MM.1S (cell line): ENCODE measurements around the gene PFAS.

ENCODE experiments used
- DNase-seq: peaks from one replicate; pipeline ENCODE4 v3.0.0-alpha.2; 2015
- H2AFZ ChIP-seq: fragments of 300-600 bp; sonication (generic); 2 replicates; pipeline ENCODE4 v1.6.0; 2016; ENCODE audit warnings: antibody characterized with exemption, low read length
- H3F3A ChIP-seq: fragments of 300-600 bp; sonication (generic); 2 replicates; pipeline ENCODE4 v1.6.1; 2016; ENCODE audit warnings: mild to moderate bottlenecking, antibody characterized with exemption, low read length, moderate library complexity, mixed read lengths; ENCODE audit not compliant: insufficient read depth
- H3K27ac ChIP-seq: fragments of 300-600 bp; sonication (generic); 2 replicates; pipeline ENCODE4 v1.5.1; 2016; ENCODE audit warnings: mild to moderate bottlenecking, low read length
- H3K27me3 ChIP-seq: fragments of 300-600 bp; sonication (generic); replicated peaks from 2 replicates; pipeline ENCODE4 v1.6.0; 2016; ENCODE audit warnings: low read length; ENCODE audit not compliant: insufficient read depth
- H3K36me3 ChIP-seq: fragments of 300-600 bp; sonication (generic); replicated peaks from 2 replicates; pipeline ENCODE4 v1.6.1; 2016; ENCODE audit warnings: mild to moderate bottlenecking, low read length, mixed read lengths; ENCODE audit not compliant: insufficient read depth
- H3K4me1 ChIP-seq: fragments of 300-600 bp; sonication (generic); 2 replicates; pipeline ENCODE4 v1.6.1; 2016; ENCODE audit warnings: low read length, mixed read lengths
- H3K4me2 ChIP-seq: fragments of 300-600 bp; sonication (generic); 2 replicates; pipeline ENCODE4 v1.6.0; 2016; ENCODE audit warnings: low read depth, low read length
- H3K4me3 ChIP-seq: fragments of 300-600 bp; sonication (generic); 2 replicates; pipeline ENCODE4 v1.5.1; 2016; ENCODE audit warnings: low read length, mixed read lengths
- H3K79me2 ChIP-seq: fragments of 300-600 bp; sonication (generic); 2 replicates; pipeline ENCODE4 v1.6.1; 2016; ENCODE audit warnings: mixed run types, low read length, mixed read lengths
- H3K9ac ChIP-seq: fragments of 300-600 bp; sonication (generic); 2 replicates; pipeline ENCODE4 v1.6.1; 2016; ENCODE audit warnings: low read length, mixed read lengths
- H3K9me2 ChIP-seq: fragments of 300-600 bp; sonication (generic); replicated peaks from 2 replicates; pipeline ENCODE4 v1.6.1; 2016; ENCODE audit warnings: mild to moderate bottlenecking, low read length, mixed read lengths; ENCODE audit not compliant: insufficient read depth
- H3K9me3 ChIP-seq: fragments of 300-600 bp; sonication (generic); replicated peaks from 2 replicates; pipeline ENCODE4 v1.6.1; 2016; ENCODE audit warnings: mild to moderate bottlenecking, low read length, mixed read lengths; ENCODE audit not compliant: insufficient read depth
- H4K20me1 ChIP-seq: fragments of 300-600 bp; sonication (generic); 2 replicates; pipeline ENCODE4 v1.6.1; 2016; ENCODE audit warnings: mild to moderate bottlenecking, low read length, moderate library complexity, mixed read lengths; ENCODE audit not compliant: insufficient read depth
- EZH2 ChIP-seq: fragments of 300-600 bp; sonication (generic); optimal IDR thresholded peaks from 2 replicates; pipeline ENCODE3; 2017; ENCODE audit warnings: low read depth, mild to moderate bottlenecking, antibody characterized with exemption, low read length, mixed read lengths
- EZH2phosphoT487 ChIP-seq: fragments of 300-600 bp; sonication (generic); IDR thresholded peaks from 2 replicates; pipeline ENCODE4 v1.6.1; 2018; ENCODE audit warnings: antibody characterized with exemption, low read length
- TF ChIP-seq, protein P1 (sequence below): fragments of 300-600 bp; sonication (generic); IDR thresholded peaks from 2 replicates; pipeline ENCODE4 v1.5.1; 2016; ENCODE audit warnings: antibody characterized with exemption, low read length, mixed read lengths

The PFAS gene

DNA sequence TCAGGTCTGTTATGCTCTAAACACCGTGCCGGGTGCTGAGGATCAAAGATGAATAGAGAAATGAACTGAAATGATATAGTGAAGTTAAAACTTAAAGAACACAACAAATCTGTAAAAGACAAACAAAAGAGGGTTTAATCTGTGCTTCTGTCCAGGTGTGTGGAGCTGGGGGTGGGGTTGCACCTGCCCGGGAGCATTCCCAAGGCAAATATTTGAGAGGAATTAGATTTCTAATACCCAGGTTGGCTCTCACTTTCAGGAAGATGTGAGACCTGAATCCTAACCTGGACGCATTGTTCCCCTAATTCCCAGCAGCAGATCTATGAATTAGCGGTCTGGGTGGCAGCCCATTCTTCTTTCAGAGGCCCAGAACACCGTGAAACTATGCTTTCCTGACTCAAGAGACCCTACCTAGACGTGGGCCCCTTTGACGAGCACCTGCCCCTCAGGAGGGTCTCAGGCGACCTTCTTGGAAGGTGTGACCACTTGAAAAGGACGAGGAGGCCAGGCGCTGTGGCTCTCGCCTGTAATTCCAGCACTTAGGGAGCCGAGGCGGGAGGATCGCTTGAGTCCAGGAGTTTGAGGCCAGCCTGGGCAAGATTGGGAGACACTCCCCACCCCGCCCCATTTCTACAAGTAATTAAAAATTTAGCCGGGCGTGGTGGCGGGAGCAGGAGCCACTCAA lies 38.7 kb downstream of the PFAS start:
- Histone ChIP-seq H3K4me1 (no peaks in the 10 kb centered on the region), H3K4me3 (peak overlapping the region; percentile 86), H3K4me2 (peak overlapping the region; percentile 93), H3K79me2 (peaks cover 8% of the 10 kb centered on the region), H2AFZ (peak overlapping the region; percentile 99), H3K9me3 (no peaks in the 10 kb centered on the region), H3K9me2 (no peaks in the 10 kb centered on the region), H3K36me3 (no peaks in the 10 kb centered on the region), H3F3A (no peaks in the 10 kb centered on the region), H3K27ac (peak overlapping the region; percentile 57; the same call in 1 of the 2 replicates), H3K9ac (peak overlapping the region; percentile 79), H3K27me3 (no peaks in the 10 kb centered on the region), H4K20me1 (no peaks in the 10 kb centered on the region)
- DNase-seq, result no peak
- no peak for TF ChIP-seq EZH2
- no peak for TF ChIP-seq EZH2phosphoT487
- TF ChIP-seq, protein P1, sequence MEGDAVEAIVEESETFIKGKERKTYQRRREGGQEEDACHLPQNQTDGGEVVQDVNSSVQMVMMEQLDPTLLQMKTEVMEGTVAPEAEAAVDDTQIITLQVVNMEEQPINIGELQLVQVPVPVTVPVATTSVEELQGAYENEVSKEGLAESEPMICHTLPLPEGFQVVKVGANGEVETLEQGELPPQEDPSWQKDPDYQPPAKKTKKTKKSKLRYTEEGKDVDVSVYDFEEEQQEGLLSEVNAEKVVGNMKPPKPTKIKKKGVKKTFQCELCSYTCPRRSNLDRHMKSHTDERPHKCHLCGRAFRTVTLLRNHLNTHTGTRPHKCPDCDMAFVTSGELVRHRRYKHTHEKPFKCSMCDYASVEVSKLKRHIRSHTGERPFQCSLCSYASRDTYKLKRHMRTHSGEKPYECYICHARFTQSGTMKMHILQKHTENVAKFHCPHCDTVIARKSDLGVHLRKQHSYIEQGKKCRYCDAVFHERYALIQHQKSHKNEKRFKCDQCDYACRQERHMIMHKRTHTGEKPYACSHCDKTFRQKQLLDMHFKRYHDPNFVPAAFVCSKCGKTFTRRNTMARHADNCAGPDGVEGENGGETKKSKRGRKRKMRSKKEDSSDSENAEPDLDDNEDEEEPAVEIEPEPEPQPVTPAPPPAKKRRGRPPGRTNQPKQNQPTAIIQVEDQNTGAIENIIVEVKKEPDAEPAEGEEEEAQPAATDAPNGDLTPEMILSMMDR, result no peak

DNA sequence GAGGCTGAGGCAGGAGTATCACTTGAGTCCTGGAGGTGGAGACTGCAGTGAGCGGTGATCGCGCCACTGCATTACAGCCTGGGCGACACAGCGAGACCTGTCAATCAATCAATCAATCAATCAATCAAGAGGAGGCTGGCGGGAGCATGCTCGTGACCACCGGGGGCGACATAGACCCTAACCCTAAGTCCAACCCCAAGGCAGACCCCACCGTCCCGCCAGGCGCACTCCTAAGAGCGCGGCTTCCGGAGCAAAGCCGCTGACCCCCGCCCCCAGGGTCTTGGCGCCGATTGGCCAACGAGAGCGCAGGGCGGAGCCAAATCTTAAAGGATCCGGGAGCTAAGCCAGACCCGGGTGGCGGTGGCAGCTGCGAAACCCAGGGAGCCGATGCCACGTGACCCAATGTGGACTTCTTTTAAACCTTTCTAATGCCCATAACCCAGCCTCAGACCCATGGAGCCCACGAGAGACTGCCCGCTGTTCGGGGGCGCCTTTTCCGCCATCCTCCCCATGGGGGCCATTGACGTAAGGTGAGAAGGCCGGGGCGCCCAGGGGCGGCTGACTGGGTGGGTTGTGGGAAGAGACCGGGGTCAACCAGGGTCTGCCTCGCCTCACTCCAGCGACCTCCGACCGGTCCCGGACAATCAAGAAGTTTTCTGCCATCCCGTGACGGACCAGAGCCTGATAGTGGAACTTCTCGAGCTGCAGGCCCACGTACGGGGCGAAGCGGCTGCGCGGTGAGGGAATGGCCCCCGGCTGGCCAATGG lies 39.4 kb downstream of the PFAS start, which contains the start of gene RANGRF:
Gene RANGRF, plus strand, starts transcription at position 335 of the 767 bp plus-strand sequence. Its CDS starts 119 bp downstream, at position 454.
- Histone ChIP-seq H4K20me1 (no peaks in the 10 kb centered on the region), H3K9ac (peak within 1 kb of the TSS; percentile 79), H2AFZ (peak within 1 kb of the TSS; percentile 99), H3K4me2 (peak within 1 kb of the TSS; percentile 93), H3K27ac (peak within 1 kb of the TSS; percentile 57; the same call in 1 of the 2 replicates), H3F3A (no peaks in the 10 kb centered on the region), H3K9me2 (no peaks in the 10 kb centered on the region), H3K4me3 (peak within 1 kb of the TSS; percentile 86), H3K79me2 (peaks cover 8% of the 10 kb centered on the region), H3K27me3 (no peaks in the 10 kb centered on the region), H3K36me3 (no peaks in the 10 kb centered on the region), H3K9me3 (no peaks in the 10 kb centered on the region), H3K4me1 (no peaks in the 10 kb centered on the region)
- peak; percentile 91 for DNase-seq
- TF ChIP-seq EZH2phosphoT487 (no peak), EZH2 (no peak)
- TF ChIP-seq, protein P1, result no peak

DNA sequence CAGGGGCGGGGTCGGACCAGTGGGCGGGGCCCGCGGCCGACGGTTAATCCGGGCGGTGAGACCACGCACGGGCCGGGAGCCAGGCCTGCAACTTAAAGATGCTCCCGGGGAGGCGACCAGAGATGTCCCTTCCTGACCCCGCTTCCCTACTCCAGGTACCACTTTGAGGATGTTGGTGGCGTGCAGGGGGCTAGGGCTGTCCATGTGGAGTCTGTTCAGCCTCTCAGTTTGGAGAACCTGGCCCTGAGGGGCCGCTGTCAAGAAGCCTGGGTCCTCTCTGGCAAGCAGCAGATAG lies 40.0 kb downstream of the PFAS start:
- peak overlapping the region; percentile 93 for H3K4me2 ChIP-seq
- TF ChIP-seq EZH2 (no peak), EZH2phosphoT487 (no peak)
- TF ChIP-seq, protein P1, result no peak
- peak overlapping the region; percentile 86 for H3K4me3 ChIP-seq
- H3K4me1 ChIP-seq, result no peaks in the 10 kb centered on the region
- H3F3A ChIP-seq, result no peaks in the 10 kb centered on the region
- no peaks in the 10 kb centered on the region for H3K9me2 ChIP-seq
- peak overlapping the region; percentile 99 for H2AFZ ChIP-seq
- H3K27ac ChIP-seq, result no peak overlapping the region; the same call in 1 of the 2 replicates
- H4K20me1 ChIP-seq, result no peaks in the 10 kb centered on the region
- H3K36me3 ChIP-seq, result no peaks in the 10 kb centered on the region
- H3K9ac ChIP-seq, result peak overlapping the region; percentile 79; the same call in 1 of the 2 replicates
- no peaks in the 10 kb centered on the region for H3K9me3 ChIP-seq
- no peaks in the 10 kb centered on the region for H3K27me3 ChIP-seq
- H3K79me2 ChIP-seq, result peaks cover 8% of the 10 kb centered on the region
- no peak for DNase-seq
